Measurements from ENCODE around the gene CERS6.

Gene CERS6

DNA sequence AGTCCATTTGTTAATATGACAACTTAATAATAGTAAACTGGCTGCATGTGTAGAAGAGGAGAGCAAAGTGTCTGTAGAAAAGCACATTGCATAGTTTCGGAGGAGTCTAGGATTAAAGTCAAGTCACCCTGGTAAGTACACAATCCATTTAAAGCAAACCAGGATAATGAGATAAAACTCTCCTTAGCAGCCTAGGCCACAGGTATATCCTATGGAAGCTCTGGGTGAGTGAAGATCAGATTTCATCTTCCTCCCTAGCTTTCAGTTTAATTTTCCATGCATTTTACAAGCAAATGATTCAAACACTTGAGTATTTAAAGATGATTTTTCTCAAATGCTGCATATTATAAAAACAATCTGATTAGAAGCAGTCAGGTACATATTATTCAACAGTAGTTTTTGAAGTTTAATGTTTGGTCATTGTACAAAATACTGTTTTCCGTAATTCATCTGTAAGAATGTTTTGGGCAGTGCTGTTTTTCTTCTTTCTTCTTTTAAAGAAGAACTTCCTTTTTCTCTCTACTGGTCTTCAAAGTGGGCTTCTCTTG is 10.2 kb downstream of the CERS6 start:
- no peak for TF ChIP-seq CTCF (IDR thresholded peaks at IDR 0.05; ENCODE audit: low read depth, low read length)
- no peak overlapping the region for H3K4me3 ChIP-seq (replicated peaks in 1 of 2; ENCODE audit: low read depth in 2 of 2, low read length in 2 of 2)
- DNase-seq (ENCODE audit: low read depth in 2 of 2): no peak

- TF ChIP-seq CTCF (IDR thresholded peaks at IDR 0.05; ENCODE audit: low read depth, low read length): no peak
- DNase-seq (ENCODE audit: low read depth in 2 of 2): no peak
- H3K4me3 ChIP-seq (replicated peaks in 1 of 2; ENCODE audit: low read depth in 2 of 2, low read length in 2 of 2): no peak overlapping the region
These were observed 10.9 kb downstream of the CERS6 start for GRCh38 chr2:168466834-168467565.

DNA sequence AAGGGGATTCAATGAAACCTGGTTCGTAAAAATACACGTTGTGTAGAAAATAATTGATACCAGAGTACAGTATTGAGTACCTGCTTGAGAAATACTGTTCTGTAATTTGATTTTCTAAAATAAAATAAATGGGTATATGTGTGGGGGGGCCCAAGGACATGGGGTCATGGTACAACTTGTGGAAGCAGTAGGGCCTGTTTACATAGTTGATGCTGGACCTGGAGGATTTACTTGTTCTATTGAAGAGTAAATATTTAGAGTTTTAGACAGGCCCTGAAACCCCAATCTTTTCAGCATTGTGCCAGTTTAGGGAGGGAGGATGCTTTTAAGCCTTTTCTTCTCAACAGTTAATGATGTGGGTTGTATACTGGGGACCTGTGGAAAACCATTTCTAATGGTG is 11.7 kb downstream of the CERS6 start:
- DNase-seq (ENCODE audit: low read depth in 2 of 2): no peak
- no peak overlapping the region for H3K4me3 ChIP-seq (replicated peaks in 1 of 2; ENCODE audit: low read depth in 2 of 2, low read length in 2 of 2)
- no peak for TF ChIP-seq CTCF (IDR thresholded peaks at IDR 0.05; ENCODE audit: low read depth, low read length)

DNA sequence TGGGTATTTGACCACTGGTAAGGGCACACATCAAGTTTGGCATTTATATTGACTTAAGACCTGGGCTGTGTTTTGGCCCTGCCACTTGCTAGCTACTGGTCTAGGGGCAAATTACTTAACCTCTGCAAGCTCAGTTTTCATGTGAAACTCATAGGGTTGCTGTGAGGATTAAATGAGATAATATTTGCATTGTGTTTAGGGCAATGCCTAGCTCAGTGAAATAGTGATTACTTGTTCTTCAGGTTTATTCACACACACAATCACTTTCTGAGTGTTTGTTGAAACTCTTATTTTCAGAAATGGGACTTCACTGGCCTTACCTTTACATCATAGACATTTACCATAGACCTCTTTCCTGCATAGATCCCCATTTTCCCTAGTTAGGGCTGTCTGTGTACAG is 12.3 kb downstream of the CERS6 start:
- H3K4me3 ChIP-seq (replicated peaks in 1 of 2; ENCODE audit: low read depth in 2 of 2, low read length in 2 of 2): no peak overlapping the region
- no peak for DNase-seq (ENCODE audit: low read depth in 2 of 2)
- no peak for TF ChIP-seq CTCF (IDR thresholded peaks at IDR 0.05; ENCODE audit: low read depth, low read length)

GRCh38 chr2:168469281-168469988 is 13.4 kb downstream of the CERS6 start:
- DNase-seq (ENCODE audit: low read depth in 2 of 2): no peak
- TF ChIP-seq CTCF (IDR thresholded peaks at IDR 0.05; ENCODE audit: low read depth, low read length): no peak
- no peak overlapping the region for H3K4me3 ChIP-seq (replicated peaks in 1 of 2; ENCODE audit: low read depth in 2 of 2, low read length in 2 of 2)

GRCh38 chr2:168470320-168471162 is 14.5 kb downstream of the CERS6 start:
- H3K4me3 ChIP-seq (replicated peaks in 1 of 2; ENCODE audit: low read depth in 2 of 2, low read length in 2 of 2): no peak overlapping the region
- TF ChIP-seq CTCF (IDR thresholded peaks at IDR 0.05; ENCODE audit: low read depth, low read length): no peak
- DNase-seq (ENCODE audit: low read depth in 2 of 2): no peak

Measured in cardiac fibroblast (primary cell).